Measurements from ENCODE around the gene JDP2. TPM values are rescaled to one million over a fixed set of nuclear protein-coding genes. Genes with fewer than 3 reads are reported as not detected.

Gene JDP2
- total RNA-seq, 1 donor from 2014 or later = 79.5 TPM

GRCh38 chr14:75495882-75496281 lies 68.1 kb downstream of the JDP2 start:
- no peak for FAIRE-seq
- TF ChIP-seq CTCF (IDR thresholded peaks at IDR 0.05; ENCODE audit: insufficient read depth, low read depth, low read length) (no peak), EZH2 (IDR thresholded peaks at IDR 0.05; ENCODE audit: insufficient read depth, low read length) (no peak)
- H3K4me3 Mint-ChIP-seq (ENCODE audit: unreplicated experiment) = no peak overlapping the region
- no peak overlapping the region for H3K27ac Mint-ChIP-seq (ENCODE audit: unreplicated experiment)
- H3K36me3 Mint-ChIP-seq (ENCODE audit: low read depth, unreplicated experiment) = peaks cover 2% of the 10 kb centered on the region
- no peak overlapping the region for H3K4me2 ChIP-seq (ENCODE audit: low read length)
- H2AFZ ChIP-seq (ENCODE audit: low read depth, low read length) = no peak overlapping the region
- no peaks in the 10 kb centered on the region for H3K79me2 ChIP-seq (ENCODE audit: insufficient read depth, low read length)
- peaks cover 10% of the 10 kb centered on the region for H3K9me3 Mint-ChIP-seq (ENCODE audit: unreplicated experiment)
- H3K9me3 ChIP-seq (ENCODE audit: insufficient read depth, low read depth, low read length) = no peaks in the 10 kb centered on the region
- H3K27ac ChIP-seq (ENCODE audit: low read depth, low read length) = no peak overlapping the region
- H3K27me3 ChIP-seq (ENCODE audit: insufficient read depth, low read length) = no peaks in the 10 kb centered on the region
- H4K20me1 ChIP-seq (ENCODE audit: insufficient read depth, low read length) = no peaks in the 10 kb centered on the region
- no peak overlapping the region for H3K9ac ChIP-seq (ENCODE audit: low read length)
- peaks cover 15% of the 10 kb centered on the region for H3K27me3 Mint-ChIP-seq (ENCODE audit: low read depth, unreplicated experiment)
- H3K4me1 Mint-ChIP-seq (ENCODE audit: low read depth, unreplicated experiment) = peaks cover 4% of the 10 kb centered on the region
- H3K4me1 ChIP-seq (ENCODE audit: insufficient read depth, low read length) = no peaks in the 10 kb centered on the region
- no peak overlapping the region for H3K4me3 ChIP-seq (ENCODE audit: insufficient read depth, low read depth, low read length)
- DNase-seq (ENCODE audit: low read depth) = no peak
- H3K36me3 ChIP-seq (ENCODE audit: insufficient read depth, low read length) = no peaks in the 10 kb centered on the region

GRCh38 chr14:75496755-75497154 lies 68.9 kb downstream of the JDP2 start:
- Mint-ChIP-seq H3K27ac (ENCODE audit: unreplicated experiment) (no peak overlapping the region), H3K27me3 (ENCODE audit: low read depth, unreplicated experiment) (peaks cover 15% of the 10 kb centered on the region), H3K9me3 (ENCODE audit: unreplicated experiment) (peaks cover 10% of the 10 kb centered on the region), H3K36me3 (ENCODE audit: low read depth, unreplicated experiment) (peaks cover 2% of the 10 kb centered on the region), H3K4me3 (ENCODE audit: unreplicated experiment) (no peak overlapping the region), H3K4me1 (ENCODE audit: low read depth, unreplicated experiment) (peaks cover 4% of the 10 kb centered on the region)
- no peak overlapping the region for H3K4me2 ChIP-seq (ENCODE audit: low read length)
- H3K4me3 ChIP-seq (ENCODE audit: insufficient read depth, low read depth, low read length) = no peak overlapping the region
- no peak overlapping the region for H3K27ac ChIP-seq (ENCODE audit: low read depth, low read length)
- H3K36me3 ChIP-seq (ENCODE audit: insufficient read depth, low read length) = no peaks in the 10 kb centered on the region
- H3K4me1 ChIP-seq (ENCODE audit: insufficient read depth, low read length) = no peaks in the 10 kb centered on the region
- H3K9ac ChIP-seq (ENCODE audit: low read length) = no peak overlapping the region
- H3K79me2 ChIP-seq (ENCODE audit: insufficient read depth, low read length) = no peaks in the 10 kb centered on the region
- no peak overlapping the region for H2AFZ ChIP-seq (ENCODE audit: low read depth, low read length)
- TF ChIP-seq CTCF (IDR thresholded peaks at IDR 0.05; ENCODE audit: insufficient read depth, low read depth, low read length) (no peak), EZH2 (IDR thresholded peaks at IDR 0.05; ENCODE audit: insufficient read depth, low read length) (no peak)
- no peak for DNase-seq (ENCODE audit: low read depth)
- no peaks in the 10 kb centered on the region for H3K9me3 ChIP-seq (ENCODE audit: insufficient read depth, low read depth, low read length)
- no peaks in the 10 kb centered on the region for H4K20me1 ChIP-seq (ENCODE audit: insufficient read depth, low read length)
- H3K27me3 ChIP-seq (ENCODE audit: insufficient read depth, low read length) = no peaks in the 10 kb centered on the region
- no peak for FAIRE-seq

DNA sequence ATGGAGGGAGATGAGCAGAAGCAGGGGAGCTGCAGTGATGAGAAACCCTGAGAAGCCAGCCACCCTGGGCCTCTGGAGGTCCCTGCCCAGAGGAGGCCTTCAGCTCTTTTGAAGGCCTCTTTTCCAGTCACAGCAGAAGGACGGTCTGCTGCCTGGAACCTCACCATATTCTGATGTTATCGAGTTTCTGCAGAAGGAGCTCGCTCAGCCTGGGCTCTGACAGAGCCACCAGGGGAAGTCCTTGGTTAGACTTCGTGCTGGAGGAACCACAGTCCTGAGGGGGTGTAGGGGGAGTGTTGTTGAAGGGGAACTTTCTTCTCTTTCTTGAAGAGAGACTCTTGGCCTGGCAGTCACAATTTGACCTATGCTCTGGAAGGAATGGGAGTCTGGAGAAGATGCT lies 69.4 kb downstream of the JDP2 start:
- no peak overlapping the region for H3K4me3 Mint-ChIP-seq (ENCODE audit: unreplicated experiment)

More for the DNA sequence above, 69.4 kb downstream of the JDP2 start:
- Histone ChIP-seq H4K20me1 (ENCODE audit: insufficient read depth, low read length) (no peaks in the 10 kb centered on the region), H3K27ac (ENCODE audit: low read depth, low read length) (no peak overlapping the region), H3K4me1 (ENCODE audit: insufficient read depth, low read length) (no peaks in the 10 kb centered on the region), H3K4me3 (ENCODE audit: insufficient read depth, low read depth, low read length) (no peak overlapping the region), H3K9ac (ENCODE audit: low read length) (no peak overlapping the region), H2AFZ (ENCODE audit: low read depth, low read length) (no peak overlapping the region), H3K36me3 (ENCODE audit: insufficient read depth, low read length) (no peaks in the 10 kb centered on the region), H3K27me3 (ENCODE audit: insufficient read depth, low read length) (no peaks in the 10 kb centered on the region), H3K9me3 (ENCODE audit: insufficient read depth, low read depth, low read length) (no peaks in the 10 kb centered on the region), H3K4me2 (ENCODE audit: low read length) (no peak overlapping the region), H3K79me2 (ENCODE audit: insufficient read depth, low read length) (no peaks in the 10 kb centered on the region)
- Mint-ChIP-seq H3K27me3 (ENCODE audit: low read depth, unreplicated experiment) (peaks cover 15% of the 10 kb centered on the region), H3K36me3 (ENCODE audit: low read depth, unreplicated experiment) (peaks cover 2% of the 10 kb centered on the region), H3K4me1 (ENCODE audit: low read depth, unreplicated experiment) (peaks cover 4% of the 10 kb centered on the region), H3K27ac (ENCODE audit: unreplicated experiment) (no peak overlapping the region), H3K9me3 (ENCODE audit: unreplicated experiment) (peaks cover 10% of the 10 kb centered on the region)
- DNase-seq (ENCODE audit: low read depth) = no peak
- TF ChIP-seq EZH2 (IDR thresholded peaks at IDR 0.05; ENCODE audit: insufficient read depth, low read length) (no peak), CTCF (IDR thresholded peaks at IDR 0.05; ENCODE audit: insufficient read depth, low read depth, low read length) (no peak)
- FAIRE-seq = no peak
